Measurements from ENCODE around the gene FAM171A2.
"Not testable (repeated sequence)": the region's sequence is repeated elsewhere in the genome, so short reads cannot be mapped to it uniquely, and the experiment has no call there.

Gene FAM171A2

GRCh38 chr17:44345454-44346026, 18.1 kb downstream of the FAM171A2 start:
- no peak for DNase-seq (ENCODE audit: low read depth)

- DNase-seq (ENCODE audit: low read depth), result peak; percentile 92
These were observed 18.7 kb downstream of the FAM171A2 start, which contains the start of gene GRN for GRCh38 chr17:44344939-44345453. Gene GRN, plus strand, starts transcription at chr17:44345302. Its CDS starts 3,863 bp downstream, at chr17:44349165.

- no peak for DNase-seq (ENCODE audit: low read depth)
These were observed 20.0 kb downstream of the FAM171A2 start for GRCh38 chr17:44343510-44344209.

- not testable (repeated sequence) for DNase-seq (ENCODE audit: low read depth)
These were observed 23.1 kb downstream of the FAM171A2 start for GRCh38 chr17:44340553-44340952.

GRCh38 chr17:44338702-44339101, 25.0 kb downstream of the FAM171A2 start:
- DNase-seq (ENCODE audit: low read depth), result no peak

GRCh38 chr17:44335968-44336367, 27.7 kb downstream of the FAM171A2 start:
- no peak for DNase-seq (ENCODE audit: low read depth)

- DNase-seq (ENCODE audit: low read depth), result no peak
These were observed 28.1 kb downstream of the FAM171A2 start for GRCh38 chr17:44335564-44335963.

GRCh38 chr17:44334727-44335126, 28.9 kb downstream of the FAM171A2 start:
- DNase-seq (ENCODE audit: low read depth), result no peak

- DNase-seq (ENCODE audit: low read depth), result no peak
These were observed 29.3 kb downstream of the FAM171A2 start for GRCh38 chr17:44334315-44334714.

- no peak for DNase-seq (ENCODE audit: low read depth)
These were observed 30.3 kb downstream of the FAM171A2 start for GRCh38 chr17:44333371-44333770.

GRCh38 chr17:44331249-44331760, 32.3 kb downstream of the FAM171A2 start:
- peak; percentile 39 for DNase-seq (ENCODE audit: low read depth)

- not testable (repeated sequence) for DNase-seq (ENCODE audit: low read depth)
These were observed 33.4 kb downstream of the FAM171A2 start for GRCh38 chr17:44330263-44330662.

- DNase-seq (ENCODE audit: low read depth), result not testable (repeated sequence)
These were observed 34.1 kb downstream of the FAM171A2 start for GRCh38 chr17:44329516-44329915.

GRCh38 chr17:44327715-44328449, 35.8 kb downstream of the FAM171A2 start:
- no peak for DNase-seq (ENCODE audit: low read depth)

GRCh38 chr17:44326861-44327444, 36.7 kb downstream of the FAM171A2 start:
- DNase-seq (ENCODE audit: low read depth), result peak; percentile 67

GRCh38 chr17:44324571-44325275, 38.9 kb downstream of the FAM171A2 start, which contains the start of gene SLC25A39:
Gene SLC25A39, minus strand, starts transcription at chr17:44324823. Its CDS starts 1,261 bp downstream, at chr17:44323562.
- DNase-seq (ENCODE audit: low read depth), result peak; percentile 61

GRCh38 chr17:44324092-44324570, 39.5 kb downstream of the FAM171A2 start:
- DNase-seq (ENCODE audit: low read depth), result no peak

- no peak for DNase-seq (ENCODE audit: low read depth)
These were observed 40.1 kb downstream of the FAM171A2 start for GRCh38 chr17:44323359-44324091.

GRCh38 chr17:44322236-44322895, 41.3 kb downstream of the FAM171A2 start:
- no peak for DNase-seq (ENCODE audit: low read depth)

Measured in HS-5 (cell line).